OCI-M2 (cell line): ENCODE results near the gene ANO5.

Experiments used
- DNase-seq: peaks from one replicate; lab custom pipeline; 2025; ENCODE audit not compliant: unreplicated experiment; lab: John Stamatoyannopoulos, UW

ANO5 gene, protein sequence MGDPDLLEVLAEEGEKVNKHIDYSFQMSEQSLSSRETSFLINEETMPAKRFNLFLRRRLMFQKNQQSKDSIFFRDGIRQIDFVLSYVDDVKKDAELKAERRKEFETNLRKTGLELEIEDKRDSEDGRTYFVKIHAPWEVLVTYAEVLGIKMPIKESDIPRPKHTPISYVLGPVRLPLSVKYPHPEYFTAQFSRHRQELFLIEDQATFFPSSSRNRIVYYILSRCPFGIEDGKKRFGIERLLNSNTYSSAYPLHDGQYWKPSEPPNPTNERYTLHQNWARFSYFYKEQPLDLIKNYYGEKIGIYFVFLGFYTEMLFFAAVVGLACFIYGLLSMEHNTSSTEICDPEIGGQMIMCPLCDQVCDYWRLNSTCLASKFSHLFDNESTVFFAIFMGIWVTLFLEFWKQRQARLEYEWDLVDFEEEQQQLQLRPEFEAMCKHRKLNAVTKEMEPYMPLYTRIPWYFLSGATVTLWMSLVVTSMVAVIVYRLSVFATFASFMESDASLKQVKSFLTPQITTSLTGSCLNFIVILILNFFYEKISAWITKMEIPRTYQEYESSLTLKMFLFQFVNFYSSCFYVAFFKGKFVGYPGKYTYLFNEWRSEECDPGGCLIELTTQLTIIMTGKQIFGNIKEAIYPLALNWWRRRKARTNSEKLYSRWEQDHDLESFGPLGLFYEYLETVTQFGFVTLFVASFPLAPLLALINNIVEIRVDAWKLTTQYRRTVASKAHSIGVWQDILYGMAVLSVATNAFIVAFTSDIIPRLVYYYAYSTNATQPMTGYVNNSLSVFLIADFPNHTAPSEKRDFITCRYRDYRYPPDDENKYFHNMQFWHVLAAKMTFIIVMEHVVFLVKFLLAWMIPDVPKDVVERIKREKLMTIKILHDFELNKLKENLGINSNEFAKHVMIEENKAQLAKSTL

DNA sequence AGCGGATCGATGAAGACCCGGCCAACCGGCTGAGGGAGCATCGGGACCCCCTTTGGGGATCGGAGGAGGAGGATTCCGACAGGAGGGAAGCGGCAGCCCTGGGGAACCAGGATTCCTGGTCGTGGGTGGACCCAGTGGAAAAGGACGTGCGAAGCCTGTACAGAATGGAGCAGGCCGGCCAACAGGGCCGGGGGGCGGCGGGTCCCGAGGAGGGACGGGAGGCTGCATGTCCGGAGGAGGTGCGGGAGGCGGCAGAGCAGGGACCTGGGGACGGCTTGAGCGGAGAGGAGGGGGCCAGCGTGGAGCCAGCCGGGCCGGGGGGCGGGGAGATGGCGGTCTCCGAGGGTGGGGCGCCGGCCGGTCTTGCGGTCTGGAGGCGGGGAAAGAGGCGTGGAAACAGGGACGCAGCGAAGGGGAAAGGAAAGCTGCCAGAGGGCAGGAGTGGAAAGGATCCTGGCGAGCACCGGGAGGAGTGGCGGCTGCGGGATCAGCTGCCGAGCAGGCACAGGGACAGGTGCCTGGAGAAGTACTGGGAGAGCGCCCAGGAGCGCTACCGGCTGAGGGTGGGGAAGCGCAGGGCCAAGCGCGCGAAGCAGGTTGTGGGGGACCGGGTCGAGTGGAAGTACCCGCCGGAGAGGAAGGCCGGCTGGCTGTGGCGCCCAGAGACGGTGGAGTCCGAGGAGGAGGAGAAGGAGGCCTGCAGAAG lies at the start of gene ANO5:
Gene ANO5 (plus strand): TSS at position 444 of the 706 bp plus-strand sequence. CDS start 408 bp downstream, outside the sequence.
- DNase-seq, result no peak

DNA sequence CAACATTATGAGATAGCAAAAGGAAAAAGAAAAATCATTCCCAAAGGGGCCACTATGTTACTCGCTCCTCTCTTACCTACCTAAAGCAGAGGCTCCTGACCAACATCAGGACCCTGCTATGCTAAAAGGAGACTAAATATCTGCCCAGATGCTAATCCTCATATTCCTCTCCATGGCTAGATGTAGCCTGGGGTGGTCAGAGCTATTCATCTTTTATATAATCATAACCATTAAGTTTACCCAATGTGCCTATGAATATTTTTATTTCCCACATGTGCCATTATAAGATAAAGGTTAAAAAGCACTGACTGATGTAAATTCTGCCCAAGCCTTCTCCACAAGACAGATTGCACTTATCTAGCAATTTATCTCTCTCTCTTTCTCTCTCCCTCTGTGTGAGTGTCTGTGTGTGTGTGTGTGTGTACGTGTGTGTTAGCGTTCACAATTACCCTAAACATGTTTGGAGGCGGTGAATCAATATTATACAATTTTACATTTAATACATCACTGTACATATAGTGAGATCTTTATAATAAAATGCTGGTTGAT lies 41.2 kb upstream of the ANO5 start:
- no peak for DNase-seq

DNA sequence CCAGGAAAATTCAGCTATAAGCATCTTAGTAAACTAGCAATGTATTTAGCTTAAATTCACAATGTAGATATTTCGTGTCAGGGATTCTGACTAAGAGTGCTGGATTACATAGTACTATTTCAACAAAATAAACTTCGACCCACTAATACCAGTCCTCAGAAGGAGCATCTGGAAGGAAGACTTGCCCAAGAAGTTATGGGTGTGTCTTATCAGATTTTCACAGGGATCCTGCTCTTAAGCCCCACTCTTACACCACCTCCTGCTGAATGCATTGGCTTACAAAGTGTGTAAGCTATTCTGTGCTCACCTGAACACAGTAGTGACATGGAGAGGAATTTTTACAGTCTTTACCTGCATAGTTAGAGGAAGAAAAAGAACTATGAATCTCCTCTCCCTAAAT lies 35.4 kb upstream of the ANO5 start:
- DNase-seq, result no peak

DNA sequence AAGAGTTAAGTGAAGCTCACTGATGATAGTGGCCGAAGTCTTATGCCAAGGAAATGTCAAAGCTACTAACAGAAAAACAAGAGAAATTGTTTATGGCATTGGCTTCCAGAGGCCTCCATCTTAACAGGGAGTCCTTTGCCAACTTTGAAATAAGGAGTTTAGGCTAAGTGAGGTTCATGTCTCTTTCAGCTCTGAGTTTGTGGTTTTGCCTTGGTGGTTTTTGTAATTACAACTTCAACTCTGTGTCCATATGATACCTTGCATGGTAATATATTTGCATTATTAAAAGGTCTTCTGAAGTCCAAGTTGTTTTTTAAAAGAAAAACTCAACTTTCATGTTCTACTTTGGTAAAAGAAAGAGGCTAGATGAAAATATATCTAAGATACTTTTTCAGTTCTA lies 31.4 kb upstream of the ANO5 start:
- DNase-seq, result no peak

DNA sequence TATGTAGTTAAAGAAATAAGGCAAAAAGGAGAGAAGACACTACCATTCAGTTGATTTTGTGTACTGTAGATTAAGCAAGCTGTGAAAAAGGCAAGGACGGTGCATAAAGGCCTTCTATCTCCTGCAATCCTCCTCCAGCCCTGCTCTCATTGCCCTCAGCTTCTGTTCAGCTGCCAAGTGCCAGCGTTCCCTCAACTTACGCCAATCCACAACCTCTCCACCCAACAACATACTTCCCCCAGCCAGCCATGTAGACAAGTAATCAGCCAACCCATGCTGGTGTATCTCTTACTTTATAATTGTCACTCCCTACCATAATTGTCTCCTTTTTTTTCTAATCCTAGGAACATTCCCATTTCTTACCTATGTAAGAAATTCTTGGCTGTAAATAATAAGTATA lies 30.1 kb upstream of the ANO5 start:
- no peak for DNase-seq

DNA sequence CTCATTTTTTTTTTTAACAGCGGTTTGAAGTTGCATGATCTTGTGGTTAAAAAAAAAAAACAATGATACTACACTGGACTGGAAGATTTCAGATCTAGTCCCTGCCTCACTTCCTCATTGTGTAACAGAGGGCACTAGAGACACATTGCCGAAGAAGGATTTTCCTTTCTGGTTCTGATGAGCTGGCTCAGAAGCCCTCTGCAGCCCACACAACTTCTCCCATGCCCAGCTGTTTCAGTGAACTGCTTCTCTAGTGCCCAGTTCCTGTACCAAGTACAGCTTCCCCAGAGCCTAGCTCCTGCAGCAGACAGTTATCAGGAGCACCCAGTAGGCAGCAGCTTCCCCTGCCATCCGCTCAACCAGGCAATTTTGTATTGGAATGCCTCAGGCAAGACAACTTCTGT lies 29.5 kb upstream of the ANO5 start:
- no peak for DNase-seq

DNA sequence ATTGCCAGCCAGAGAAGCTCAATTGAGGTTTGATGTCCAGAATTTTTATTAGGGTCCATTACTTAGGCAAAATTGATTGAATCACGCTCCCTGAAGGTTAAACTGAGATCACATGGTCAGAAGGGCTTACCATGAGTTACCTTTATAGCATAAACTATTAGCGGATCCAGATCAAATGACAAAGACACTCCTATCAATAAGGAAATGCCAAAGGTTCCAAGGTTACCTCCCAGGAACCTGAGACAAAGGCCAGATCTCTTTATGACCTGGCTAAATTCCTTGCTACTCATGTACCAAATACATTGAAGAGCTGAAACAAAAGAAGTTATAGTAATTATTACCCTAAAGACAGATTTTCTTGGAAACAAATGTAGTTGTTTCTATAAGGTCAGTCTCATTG lies 27.8 kb upstream of the ANO5 start:
- DNase-seq, result no peak

DNA sequence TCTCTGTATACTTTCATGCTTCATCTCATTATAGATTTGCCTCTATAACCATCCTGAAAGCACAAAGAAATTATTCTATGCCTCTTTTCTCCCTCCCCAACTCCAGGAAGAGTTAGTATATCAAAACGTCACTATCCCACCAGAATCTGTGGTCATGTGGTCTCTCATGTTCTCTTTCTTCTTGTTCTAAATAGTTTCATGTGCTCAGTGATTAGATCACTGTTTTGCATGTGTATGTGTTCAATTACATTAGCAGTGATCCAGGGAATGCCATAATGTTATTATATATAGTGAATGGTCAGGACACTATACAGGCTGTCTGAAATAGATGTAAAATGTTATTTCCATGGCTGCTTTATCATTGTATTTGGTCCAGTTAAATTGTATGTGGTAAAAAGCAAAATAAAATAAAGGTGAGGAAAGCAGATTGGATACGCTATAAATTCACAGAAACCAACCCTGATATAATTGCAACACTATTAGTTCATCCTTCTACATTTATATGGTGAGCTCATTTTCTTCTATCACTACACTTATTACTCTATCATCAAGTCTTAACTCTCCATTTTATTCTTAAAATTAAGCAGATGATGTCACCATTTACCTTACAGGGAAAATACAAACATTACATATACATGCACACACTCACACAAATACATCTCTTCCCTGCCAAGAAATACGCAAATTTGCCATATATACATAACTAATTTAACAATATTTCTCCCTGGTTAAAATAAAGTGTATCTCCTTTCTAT lies 26.9 kb upstream of the ANO5 start:
- no peak for DNase-seq

DNA sequence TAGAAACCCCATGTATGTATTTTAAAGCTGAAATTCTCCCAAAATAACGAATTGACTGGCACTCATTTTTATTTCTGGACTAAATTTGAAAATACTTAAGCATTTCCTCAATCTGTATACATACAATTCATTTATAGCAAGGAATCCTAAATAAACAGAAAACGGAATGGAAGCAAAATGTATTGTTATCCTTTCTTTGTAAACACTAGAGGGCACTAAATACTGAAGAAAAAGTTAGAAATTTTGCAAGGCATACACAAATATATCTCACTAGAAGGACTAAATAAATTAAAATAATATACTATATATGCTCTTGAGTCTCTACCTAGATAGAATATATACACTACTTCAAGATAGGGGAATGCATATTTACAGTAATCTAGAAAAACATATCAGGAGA lies 23.1 kb upstream of the ANO5 start:
- no peak for DNase-seq

DNA sequence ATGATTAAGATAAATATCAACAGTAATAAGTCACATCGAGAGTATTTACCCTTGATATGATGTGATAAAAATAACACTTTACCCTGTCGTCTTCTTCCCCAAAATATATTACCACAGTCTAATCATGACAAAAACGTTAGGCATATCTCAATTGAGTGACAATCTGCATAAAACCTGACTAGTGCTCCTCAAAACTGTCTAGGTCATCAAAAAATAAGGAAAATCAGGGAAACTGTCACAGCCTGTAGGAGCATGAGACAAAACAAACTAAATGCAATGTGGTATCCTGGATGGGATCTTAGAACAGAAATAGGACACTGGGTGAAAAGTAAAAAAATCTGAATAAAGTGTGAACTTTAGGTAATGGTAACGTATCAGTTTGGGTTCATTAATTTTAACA lies 19.4 kb upstream of the ANO5 start:
- DNase-seq, result no peak

DNA sequence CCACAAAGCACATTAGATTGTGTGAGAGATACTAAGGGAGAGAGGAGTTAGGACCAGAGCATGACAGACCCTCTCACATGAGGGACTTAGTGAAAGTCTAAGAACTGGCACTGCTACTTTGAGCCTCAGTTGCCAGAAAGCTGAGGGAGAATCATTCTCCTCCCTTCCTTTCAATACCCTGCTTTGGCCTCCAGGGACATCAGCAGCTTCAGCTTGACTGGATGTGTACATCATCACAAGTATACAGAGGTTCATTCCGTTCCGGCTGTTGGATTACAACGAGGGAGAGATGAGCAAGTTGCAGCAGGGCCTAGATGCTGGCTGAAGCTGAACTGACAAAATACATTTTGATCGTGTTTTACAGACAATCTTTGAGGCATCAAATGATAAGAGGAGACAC lies 15.7 kb upstream of the ANO5 start:
- DNase-seq, result no peak

DNA sequence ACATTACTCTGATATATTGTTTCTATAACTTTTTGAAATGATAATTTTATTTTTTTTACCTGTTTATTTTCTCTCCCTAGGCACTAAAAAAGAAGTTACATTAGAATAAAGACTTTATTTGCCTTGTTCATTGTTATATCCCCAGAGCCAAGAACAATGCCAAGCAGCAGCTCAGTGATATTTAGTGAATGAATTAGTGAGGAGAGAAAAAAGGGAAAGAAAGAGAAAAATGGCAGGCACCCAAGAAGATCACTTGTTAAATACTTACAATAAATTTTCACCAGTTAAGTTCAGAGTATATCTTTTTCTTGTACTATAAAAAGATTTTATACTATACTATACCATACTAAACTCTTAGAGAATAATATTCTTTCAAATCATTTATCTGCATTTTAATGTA lies 13.3 kb upstream of the ANO5 start:
- DNase-seq, result no peak

DNA sequence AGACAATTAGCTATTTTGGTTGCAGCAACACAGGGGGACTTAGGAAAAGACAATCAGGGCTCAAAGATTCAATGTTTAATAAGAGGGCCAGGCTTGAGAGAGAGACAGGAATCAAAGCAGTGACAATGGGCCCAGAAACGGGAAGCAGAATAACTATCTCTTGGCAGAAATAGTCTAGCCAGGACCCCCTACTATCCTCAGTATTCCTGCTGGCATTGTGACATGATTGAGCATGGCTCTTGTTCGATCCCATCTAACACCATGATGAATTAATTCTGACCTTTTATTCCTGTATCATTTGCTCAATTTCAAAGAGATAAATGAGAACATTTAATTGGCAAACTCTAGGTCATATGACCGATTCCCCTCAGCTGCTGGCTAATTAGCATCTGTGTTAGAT lies 12.8 kb upstream of the ANO5 start:
- no peak for DNase-seq

DNA sequence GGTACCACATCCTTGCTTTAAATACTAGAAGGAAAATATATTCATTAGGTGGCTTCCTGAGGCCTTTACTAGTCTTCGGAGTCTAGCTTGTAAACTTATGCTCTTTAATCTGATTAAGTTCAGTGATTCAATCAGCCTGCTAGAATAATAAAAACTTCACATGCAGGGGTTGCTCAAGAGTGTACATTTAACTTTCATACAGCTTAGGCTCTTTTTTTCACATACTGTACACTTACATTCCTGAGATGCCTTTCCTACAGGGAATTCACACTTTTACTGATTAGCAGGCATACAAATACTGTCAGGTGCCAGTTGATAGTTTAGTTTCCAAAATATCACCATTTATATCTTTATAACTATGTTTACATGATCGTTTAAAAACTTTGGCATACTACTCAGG lies 3.2 kb upstream of the ANO5 start:
- DNase-seq, result no peak

DNA sequence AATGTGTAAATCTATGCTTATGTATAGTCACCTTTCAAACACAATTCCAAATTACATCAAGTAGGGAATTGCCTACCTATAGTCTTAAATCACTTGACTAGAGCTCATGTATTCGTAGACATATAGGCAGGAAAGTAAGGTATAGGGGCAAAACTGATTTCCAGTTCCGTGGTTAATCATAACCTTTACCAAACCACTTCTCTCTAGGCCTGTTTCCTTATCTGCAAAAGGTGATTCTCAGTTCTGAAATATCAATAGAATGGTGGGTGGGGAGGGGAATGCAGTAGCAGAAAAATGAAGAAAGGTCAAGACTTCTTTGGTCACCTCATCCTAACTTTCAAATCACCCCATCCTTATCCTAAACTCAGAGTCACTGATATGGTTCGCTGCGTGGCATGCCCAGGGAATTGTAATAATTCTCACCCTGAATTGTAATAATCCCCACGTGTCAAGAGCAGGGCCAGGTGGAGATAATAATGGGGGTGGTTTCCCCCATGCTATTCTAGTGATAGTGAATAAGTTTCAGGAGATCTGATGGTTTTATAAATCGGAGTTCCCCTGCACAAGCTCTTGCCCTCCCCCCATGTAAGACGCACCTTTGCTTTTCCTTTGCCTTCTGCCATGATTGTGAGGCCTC lies 1.9 kb upstream of the ANO5 start:
- no peak for DNase-seq

DNA sequence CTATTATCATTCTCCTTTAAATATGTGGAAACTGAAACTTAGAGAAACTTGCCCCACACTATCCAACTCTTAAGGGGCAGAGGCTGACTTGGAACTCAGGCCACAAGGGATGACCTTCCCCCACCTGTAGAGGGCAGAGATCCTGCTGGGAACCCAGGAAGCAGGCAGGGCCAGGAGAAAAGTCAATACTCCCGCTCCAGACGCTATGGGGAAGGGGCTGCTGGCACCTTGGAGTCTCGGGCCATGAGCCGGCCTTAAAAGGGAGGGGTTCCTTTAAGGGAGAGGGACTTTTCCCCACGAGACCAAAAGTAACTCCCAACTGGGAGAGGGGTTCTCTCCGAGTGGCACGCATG lies 620 bp upstream of the ANO5 start:
- peak; percentile 8 for DNase-seq

DNA sequence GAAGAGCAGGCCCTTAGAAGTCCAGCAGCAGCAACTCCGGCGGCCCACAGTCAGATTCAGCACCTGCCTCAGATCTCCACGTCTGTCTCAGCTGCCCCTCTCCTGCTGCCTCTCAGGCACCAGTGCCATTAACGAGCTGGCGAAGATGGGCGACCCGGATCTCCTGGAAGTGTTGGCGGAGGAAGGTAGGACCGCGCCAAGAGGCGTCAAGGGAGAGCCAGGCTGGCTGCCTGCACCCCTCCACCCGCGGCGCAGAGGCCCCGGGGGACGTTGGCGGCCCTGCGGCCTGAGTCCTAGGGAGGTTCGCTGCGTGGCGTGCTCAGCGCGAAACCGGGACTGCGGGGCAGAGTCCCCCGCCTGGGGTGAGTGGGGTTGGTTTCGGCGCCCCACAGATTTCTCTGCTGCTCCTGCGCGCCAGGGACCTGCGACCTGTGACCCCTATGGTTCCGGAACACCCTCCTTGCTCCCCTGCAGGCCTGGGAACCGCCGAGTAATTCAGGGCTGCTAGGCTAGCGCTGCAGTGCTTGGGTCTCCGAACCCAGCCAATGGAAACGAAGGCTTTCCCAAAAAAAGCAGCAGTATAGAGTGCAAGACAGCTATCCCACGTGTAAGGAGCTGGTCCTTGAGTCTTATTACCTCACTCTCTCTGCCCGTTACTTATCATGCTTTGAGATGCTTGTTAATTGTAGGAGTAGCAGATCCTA lies 615 bp downstream of the ANO5 start:
- DNase-seq, result no peak

DNA sequence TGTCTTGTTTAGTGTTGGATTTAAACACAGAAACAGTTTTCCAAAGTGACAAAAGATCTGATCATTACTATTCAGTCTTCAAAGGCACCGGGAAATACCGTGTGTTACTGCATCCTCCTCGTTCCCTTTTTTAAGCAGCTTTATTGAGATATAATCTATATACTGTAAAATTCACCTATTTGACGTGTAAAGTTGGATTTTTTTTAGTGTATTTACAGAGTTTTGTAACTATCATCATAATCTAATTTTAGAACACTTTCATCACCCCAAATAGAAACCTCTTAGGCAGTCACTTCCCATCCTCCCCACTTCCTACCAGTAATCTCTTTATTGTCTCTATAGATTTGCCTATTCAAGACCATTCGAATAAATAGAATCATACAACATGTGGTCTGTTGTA lies 1.4 kb downstream of the ANO5 start:
- DNase-seq, result no peak

DNA sequence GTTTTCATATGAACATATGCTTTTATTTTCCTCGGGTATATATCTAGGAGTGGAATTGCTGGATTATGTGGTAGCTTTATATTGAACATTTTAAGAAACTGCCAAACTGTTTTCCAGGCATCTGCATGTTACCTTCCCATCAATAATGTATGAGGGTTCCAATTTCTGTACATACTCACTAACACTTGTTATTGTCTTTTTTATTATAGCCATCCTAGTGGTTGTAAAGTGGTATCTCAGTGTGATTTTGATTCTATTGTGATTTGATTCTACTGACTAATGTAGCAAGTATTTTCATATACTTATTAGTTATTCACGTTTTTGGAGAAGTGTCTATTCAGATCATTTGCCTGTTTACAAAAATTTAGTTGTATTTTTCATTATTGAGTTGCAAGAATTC lies 2.0 kb downstream of the ANO5 start:
- no peak for DNase-seq
